ENCODE results near the gene SEPTIN3. TPM values are rescaled to one million over a fixed set of nuclear protein-coding genes. Genes with fewer than 3 reads are reported as not detected.

The SEPTIN3 gene
- polyA plus RNA-seq, 1 experiment = 0.22 TPM

- ChIA-PET CTCF (no interaction called here), POLR2A (interaction anchor here (1.2 kb wide), 1 partner anchor 15 kb away, joined by 3 read pairs; no protein-coding TSS in a partner anchor)
- Histone ChIP-seq H3K27me3 (ENCODE audit: control insufficient read depth, insufficient read depth, low read length) (peaks cover 9% of the 10 kb centered on the region), H3K4me3 (ENCODE audit: low read depth, low read length) (no peak overlapping the region), H3K27ac (ENCODE audit: low read depth, low read length) (no peak overlapping the region), H3K9me3 (ENCODE audit: control insufficient read depth, insufficient read depth, low read length) (no peaks in the 10 kb centered on the region; the same call in 1 of the 2 replicates)
- no peak for DNase-seq (ENCODE audit: low read depth, low spot score)
- no peak for TF ChIP-seq CTCF (IDR thresholded peaks at IDR 0.05; ENCODE audit: low read depth, low read length)
Measured at GRCh38 chr22:41929418-41929810, 39.8 kb upstream of the SEPTIN3 start.

- Histone ChIP-seq H3K27me3 (ENCODE audit: control insufficient read depth, insufficient read depth, low read length) (no peaks in the 10 kb centered on the region), H3K4me3 (ENCODE audit: low read depth, low read length) (no peak overlapping the region), H3K27ac (ENCODE audit: low read depth, low read length) (no peak overlapping the region), H3K9me3 (ENCODE audit: control insufficient read depth, insufficient read depth, low read length) (no peaks in the 10 kb centered on the region)
- DNase-seq (ENCODE audit: low read depth, low spot score) = no peak
- CTCF ChIA-PET = interaction anchor here (0.6 to 1.8 kb wide), 2 partner anchors 9 to 235 kb away, joined by 3 to 6 read pairs; no protein-coding TSS in a partner anchor
- TF ChIP-seq CTCF (IDR thresholded peaks at IDR 0.05; ENCODE audit: low read depth, low read length) = no peak
- POLR2A ChIA-PET = no interaction called here
Measured at GRCh38 chr22:41931701-41932269, 37.5 kb upstream of the SEPTIN3 start.

- no peak overlapping the region for H3K27ac ChIP-seq (ENCODE audit: low read depth, low read length)
- CTCF ChIA-PET = no interaction called here
- no peak overlapping the region for H3K4me3 ChIP-seq (ENCODE audit: low read depth, low read length)
- H3K9me3 ChIP-seq (ENCODE audit: control insufficient read depth, insufficient read depth, low read length) = no peaks in the 10 kb centered on the region
- DNase-seq (ENCODE audit: low read depth, low spot score) = no peak
- POLR2A ChIA-PET = no interaction called here
- H3K27me3 ChIP-seq (ENCODE audit: control insufficient read depth, insufficient read depth, low read length) = no peaks in the 10 kb centered on the region
- TF ChIP-seq CTCF (IDR thresholded peaks at IDR 0.05; ENCODE audit: low read depth, low read length) = no peak
Measured at GRCh38 chr22:41932353-41932752, 36.9 kb upstream of the SEPTIN3 start.

- no peaks in the 10 kb centered on the region for H3K27me3 ChIP-seq (ENCODE audit: control insufficient read depth, insufficient read depth, low read length)
- H3K4me3 ChIP-seq (ENCODE audit: low read depth, low read length) = no peak overlapping the region
- no peaks in the 10 kb centered on the region; the same call in 1 of the 2 replicates for H3K9me3 ChIP-seq (ENCODE audit: control insufficient read depth, insufficient read depth, low read length)
- TF ChIP-seq CTCF (IDR thresholded peaks at IDR 0.05; ENCODE audit: low read depth, low read length) = no peak
- ChIA-PET CTCF (interaction anchor here (1.3 kb wide), 1 partner anchor 236 kb away, joined by 5 read pairs; no protein-coding TSS in a partner anchor), POLR2A (no interaction called here)
- no peak overlapping the region for H3K27ac ChIP-seq (ENCODE audit: low read depth, low read length)
- no peak for DNase-seq (ENCODE audit: low read depth, low spot score)
Measured at GRCh38 chr22:41933411-41934177, 35.6 kb upstream of the SEPTIN3 start.
